H1 (cell line): ENCODE data around the gene ATP6V1C2. TPM values are rescaled to one million over a fixed set of nuclear protein-coding genes. Genes with fewer than 3 reads are reported as not detected.
A peak's percentile ranks its signal among the peaks of the same experiment; 100 is the strongest.

ENCODE experiments used
- CTCF ChIA-PET: fragments of 300-600 bp; sonication (Branson Sonifier 250); formaldehyde crosslinking; loops from one replicate; lab custom pipeline; 2021; ENCODE audit not compliant: partially characterized antibody; lab: Charles Lee
- POLR2A ChIA-PET: fragments of 300-600 bp; sonication (Branson Sonifier 250); formaldehyde crosslinking; loops from one replicate; lab custom pipeline; 2021; ENCODE audit warnings: inconsistent platforms; ENCODE audit not compliant: partially characterized antibody; lab: Charles Lee
- DNase-seq, 2 experiments: peaks; one replicate each; pipeline versions ENCODE4 v3.0.0 to v3.0.0-alpha.2; 2010 to 2022; ENCODE audit warnings: low spot score in 2 of 2, low read depth in 1 of 2, mixed read lengths in 1 of 2
- FAIRE-seq: peaks from 2 replicates; lab custom pipeline; 2011; peaks lifted over from hg19 to GRCh38; lab: Jason Lieb, UNC
- H2AFZ ChIP-seq: 2 replicates; pipeline ENCODE4 v1.8.1; 2012; ENCODE audit warnings: low read length, inconsistent platforms
- H2AK5ac ChIP-seq: 2 replicates; pipeline ENCODE4 v1.6.1; 2013; ENCODE audit warnings: low read depth, low read length
- H2BK120ac ChIP-seq: replicated peaks from 2 replicates; pipeline ENCODE3; 2013; ENCODE audit warnings: low read depth, low read length, inconsistent platforms
- H2BK12ac ChIP-seq: 2 replicates; pipeline ENCODE4 v1.6.1; 2013; ENCODE audit warnings: low read depth, low read length
- H2BK15ac ChIP-seq: 2 replicates; pipeline ENCODE4 v1.6.1; 2013; ENCODE audit warnings: low read length
- H2BK20ac ChIP-seq: 2 replicates; pipeline ENCODE4 v1.6.1; 2013; ENCODE audit warnings: low read length
- H2BK5ac ChIP-seq: 2 replicates; pipeline ENCODE4 v1.6.1; 2013; ENCODE audit warnings: low read depth, low read length
- H3K14ac ChIP-seq: 2 replicates; pipeline ENCODE4 v1.6.1; 2013; ENCODE audit warnings: inconsistent platforms; ENCODE audit not compliant: insufficient read length
- H3K18ac ChIP-seq: 2 replicates; pipeline ENCODE4 v1.6.1; 2013; ENCODE audit warnings: low read length; ENCODE audit errors: extremely low read depth
- H3K23ac ChIP-seq: 2 replicates; pipeline ENCODE4 v1.6.1; 2013; ENCODE audit warnings: inconsistent platforms; ENCODE audit not compliant: insufficient read length
- H3K23me2 ChIP-seq: 2 replicates; pipeline ENCODE4 v1.6.1; 2013; ENCODE audit warnings: low read depth, low read length
- H3K27ac ChIP-seq: 2 replicates; pipeline ENCODE4 v1.6.1; 2011; ENCODE audit warnings: low read depth, low read length, inconsistent platforms
- H3K27me3 ChIP-seq, 4 experiments: replicated peaks in 1 of 4; 1 replicate in 1 of 4; 2 replicates in 3 of 4; pipeline versions ENCODE4 v1.6.1 to v1.8.1; 2011 to 2013; ENCODE audit warnings: low read length in 3 of 4, mild to moderate bottlenecking in 3 of 4, inconsistent platforms in 2 of 4, mixed read lengths in 2 of 4, moderate library complexity in 1 of 4; ENCODE audit not compliant: control insufficient read depth in 3 of 4, insufficient read depth in 3 of 4; ENCODE audit errors: extremely low read depth in 1 of 4
- H3K36me3 ChIP-seq, 4 experiments: 2 replicates each; pipeline versions ENCODE4 v1.6.1 to v1.8.1; 2011 to 2013; ENCODE audit warnings: mild to moderate bottlenecking in 4 of 4, low read length in 3 of 4, moderate library complexity in 2 of 4, control low read depth in 1 of 4, inconsistent platforms in 1 of 4; ENCODE audit not compliant: insufficient read depth in 4 of 4, control insufficient read depth in 2 of 4
- H3K4ac ChIP-seq: replicated peaks from 2 replicates; pipeline ENCODE3; 2013; ENCODE audit warnings: low read length, low read depth, mixed read lengths, inconsistent platforms; ENCODE audit not compliant: insufficient read length
- H3K4me1 ChIP-seq, 4 experiments: replicated peaks in 1 of 4; 1 replicate in 1 of 4; 2 replicates in 3 of 4; pipeline versions ENCODE4 v1.6.1 to v1.8.1; 2011 to 2013; ENCODE audit warnings: low read length in 3 of 4, inconsistent platforms in 2 of 4, mixed read lengths in 1 of 4; ENCODE audit not compliant: insufficient read depth in 4 of 4, control insufficient read depth in 3 of 4
- H3K4me2 ChIP-seq, 2 experiments: 2 replicates each; pipeline versions ENCODE4 v1.6.1 to v1.8.1; 2011 to 2013; ENCODE audit warnings: low read depth in 2 of 2, low read length in 2 of 2, control low read depth in 1 of 2, inconsistent platforms in 1 of 2, mild to moderate bottlenecking in 1 of 2; ENCODE audit not compliant: insufficient read depth in 1 of 2
- H3K4me3 ChIP-seq, 4 experiments: fragments of 200-600, 300-600 bp in 1 of 4; sonication (generic), shearing (Covaris generic), sonication (Bioruptor Twin) in 1 of 4; 2 replicates each; pipeline versions ENCODE4 v1.5.1 to v1.8.1; 2011 to 2016; ENCODE audit warnings: low read length in 4 of 4, low read depth in 3 of 4, control low read depth in 2 of 4, inconsistent platforms in 2 of 4, mild to moderate bottlenecking in 2 of 4, mixed read lengths in 1 of 4, moderate library complexity in 1 of 4; ENCODE audit not compliant: insufficient read depth in 2 of 4; ENCODE audit errors: extremely low read depth in 1 of 4
- H3K56ac ChIP-seq: replicated peaks from 2 replicates; pipeline ENCODE3; 2013; ENCODE audit warnings: low read depth, mild to moderate bottlenecking, mixed read lengths, low read length, inconsistent platforms; ENCODE audit not compliant: insufficient read length
- H3K79me1 ChIP-seq: 2 replicates; pipeline ENCODE4 v1.6.1; 2013; ENCODE audit warnings: low read depth, low read length, control low read depth
- H3K79me2 ChIP-seq, 2 experiments: 2 replicates each; pipeline versions ENCODE4 v1.6.1 to v1.8.1; 2012 to 2013; ENCODE audit warnings: low read length in 2 of 2, mild to moderate bottlenecking in 2 of 2, inconsistent platforms in 1 of 2; ENCODE audit not compliant: insufficient read depth in 2 of 2, control insufficient read depth in 1 of 2
- H3K9ac ChIP-seq, 4 experiments: replicated peaks in 1 of 4; 1 replicate in 1 of 4; 2 replicates in 3 of 4; pipeline versions ENCODE4 v1.6.1 to v1.8.1; 2011 to 2013; ENCODE audit warnings: low read depth in 3 of 4, low read length in 3 of 4, control low read depth in 2 of 4, mild to moderate bottlenecking in 2 of 4, moderate library complexity in 2 of 4, inconsistent platforms in 1 of 4; ENCODE audit errors: extremely low read depth in 1 of 4
- H3K9me3 ChIP-seq, 2 experiments: 2 replicates each; pipeline versions ENCODE4 v1.6.1 to v1.8.1; 2012 to 2013; ENCODE audit warnings: mild to moderate bottlenecking in 2 of 2, moderate library complexity in 2 of 2, control low read depth in 1 of 2, inconsistent platforms in 1 of 2, low read depth in 1 of 2, low read length in 1 of 2, mixed read lengths in 1 of 2; ENCODE audit not compliant: insufficient read depth in 2 of 2
- H4K20me1 ChIP-seq, 2 experiments: replicated peaks in 1 of 2; 2 replicates each; pipeline versions ENCODE3 to v1.8.1; 2011 to 2013; ENCODE audit warnings: inconsistent platforms in 2 of 2, low read length in 2 of 2, mild to moderate bottlenecking in 1 of 2; ENCODE audit not compliant: insufficient read depth in 2 of 2, control insufficient read depth in 1 of 2
- H4K5ac ChIP-seq: 2 replicates; pipeline ENCODE4 v1.6.1; 2013; ENCODE audit warnings: low read length, low read depth, mixed read lengths, inconsistent platforms; ENCODE audit not compliant: insufficient read length
- H4K8ac ChIP-seq: 2 replicates; pipeline ENCODE4 v1.8.0; 2013; ENCODE audit warnings: mild to moderate bottlenecking, moderate library complexity, low read length, inconsistent platforms; ENCODE audit not compliant: insufficient read depth; ENCODE audit errors: extremely low read depth
- H4K91ac ChIP-seq: replicated peaks from 2 replicates; pipeline ENCODE3; 2013; ENCODE audit warnings: low read length, mixed read lengths, inconsistent platforms; ENCODE audit not compliant: insufficient read length
- CTBP2 ChIP-seq: IDR thresholded peaks from 2 replicates; pipeline ENCODE4 v1.7.0; 2011; ENCODE audit warnings: borderline replicate concordance, mild to moderate bottlenecking, moderate library complexity, mixed read lengths, low read length; ENCODE audit not compliant: insufficient read depth, insufficient read length
- CTCF ChIP-seq, 3 experiments: IDR thresholded peaks; 1 replicate in 2 of 3; 2 replicates in 1 of 3; pipeline versions ENCODE4 v1.5.1 to v1.6.1; 2011; ENCODE audit warnings: low read length in 3 of 3, mild to moderate bottlenecking in 3 of 3, inconsistent platforms in 2 of 3, low read depth in 1 of 3, moderate library complexity in 1 of 3; ENCODE audit not compliant: insufficient read depth in 1 of 3; ENCODE audit errors: control extremely low read depth in 1 of 3
- SP1 ChIP-seq: IDR thresholded peaks from 2 replicates; pipeline ENCODE4 v1.6.1; 2011; ENCODE audit warnings: low read depth, low read length
- WGBS, 2 experiments: shearing (Covaris generic) in 1 of 2; methylation state at CpG; one replicate each; pipeline versions ENCODE4 v1.1.6 to v1.1.7; 2013 to 2015; ENCODE audit warnings: low lambda C conversion rate in 2 of 2, mixed read lengths in 2 of 2, inconsistent platforms in 1 of 2, low coverage in 1 of 2, missing lambda C conversion rate in 1 of 2; ENCODE audit not compliant: insufficient replicate concordance in 2 of 2, insufficient coverage in 1 of 2, insufficient read length in 1 of 2; ENCODE audit errors: extremely low coverage in 1 of 2, missing lambda C conversion rate in 1 of 2; 5-methylcytosine and 5-hydroxymethylcytosine counted together
- polyA plus RNA-seq, 7 experiments: library from polyadenylated mRNA; depleted of rRNA in 3 of 7; stranded (reverse) in 5 of 7; unstranded in 2 of 7; fragments of >200 nt in 5 of 7; fragments of 200-250 nt in 2 of 7; gene quantifications; 1 replicate in 5 of 7; 2 replicates in 1 of 7; 4 replicates in 1 of 7; pipeline versions ENCODE4 v1.2.1 to v1.2.3, GENCODE V29; 2011 to 2013; ENCODE audit warnings: missing spikeins in 2 of 7, mixed read lengths in 2 of 7
- total RNA-seq: library from RNA; stranded (reverse); fragmentation: NEBNext Ultra II Directional; extraction: Animal tissue kit (Norgen Biotek cat#: 25700); gene quantifications from 2 replicates; pipeline ENCODE4 v1.2.1, GENCODE V29; 2021

The ATP6V1C2 gene
- total and polyA plus RNA-seq, 2 of the 8 experiments (the other 6 are each of a cell fraction or from before 2014, with no cell fraction given) = 0.29 to 0.74 TPM

DNA sequence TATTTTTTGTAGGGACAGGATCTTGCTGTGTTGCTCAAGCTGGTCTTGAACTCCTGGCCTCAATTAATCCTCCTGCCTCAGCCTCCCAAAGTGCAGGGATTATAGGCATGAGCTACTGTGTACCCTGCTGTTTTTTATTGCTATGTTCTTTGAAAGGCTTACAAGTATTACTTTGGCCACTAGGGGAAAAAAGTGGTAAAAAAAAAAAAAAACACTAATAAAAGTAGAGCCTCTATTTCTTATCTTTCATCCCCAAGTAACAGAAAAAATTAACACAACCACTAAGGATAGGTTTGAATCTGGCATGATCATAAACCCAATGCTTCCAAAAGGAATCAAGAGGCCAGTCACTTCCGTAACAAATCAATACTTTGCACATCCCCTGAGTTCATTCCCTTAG is 43.2 kb upstream of the ATP6V1C2 start:
- H4K5ac ChIP-seq = no peak overlapping the region
- H2BK120ac ChIP-seq = no peak overlapping the region
- H3K14ac ChIP-seq = no peak overlapping the region
- no peak overlapping the region for H2BK12ac ChIP-seq
- H3K4me2 ChIP-seq = no peak overlapping the region
- H2AFZ ChIP-seq = no peak overlapping the region
- FAIRE-seq = no peak
- H4K20me1 ChIP-seq = peaks cover 0 to 2% of the 10 kb centered on the region in 2 experiments
- no peak overlapping the region for H3K27ac ChIP-seq
- H4K91ac ChIP-seq = no peak overlapping the region
- no peak overlapping the region for H3K4ac ChIP-seq
- no peaks in the 10 kb centered on the region for H3K27me3 ChIP-seq
- peaks cover 2 to 18% (median 10%) of the 10 kb centered on the region in 4 experiments; a peak in 6 of 8 replicates for H3K36me3 ChIP-seq
- no peak overlapping the region for H3K9ac ChIP-seq
- TF ChIP-seq CTBP2 (no peak), CTCF (IDR thresholded peaks at IDR 0.05; ENCODE audit: control extremely low read depth in 1 of 3, insufficient read depth in 1 of 3, low read depth in 1 of 3, low read length in 3 of 3) (peak in 1 of 3 experiments; percentile 15; a peak in 1 of 4 replicates), SP1 (no peak)
- H4K8ac ChIP-seq = no peak overlapping the region
- no peak overlapping the region for H2BK15ac ChIP-seq
- H3K9me3 ChIP-seq = no peaks in the 10 kb centered on the region
- H3K4me3 ChIP-seq = no peak overlapping the region
- no peak overlapping the region for H2BK20ac ChIP-seq
- H3K79me1 ChIP-seq = no peaks in the 10 kb centered on the region
- ChIA-PET POLR2A (interaction anchor here (3.7 kb wide), 1 partner anchor 10 kb away, joined by 13 read pairs; the partner anchor contains the start of gene NOL10), CTCF (interaction anchor here (0.6 to 2.7 kb wide), 9 partner anchors 9 to 411 kb away, joined by 3 to 8 read pairs (median 4); no protein-coding TSS in a partner anchor)
- no peak overlapping the region for H3K18ac ChIP-seq
- no peaks in the 10 kb centered on the region for H3K23me2 ChIP-seq
- no peak for DNase-seq
- WGBS, 2 experiments = 100% methylated on average over 1 of the region's 1 CpG; no CpG with 5 or more reads in 1 of the 2 experiments
- H3K56ac ChIP-seq = no peak overlapping the region
- no peak overlapping the region for H2AK5ac ChIP-seq
- H2BK5ac ChIP-seq = no peak overlapping the region
- H3K79me2 ChIP-seq = peaks cover 0 to 4% of the 10 kb centered on the region in 2 experiments; a peak in 2 of 4 replicates
- H3K23ac ChIP-seq = no peak overlapping the region
- H3K4me1 ChIP-seq = no peaks in the 10 kb centered on the region
